MCF 10A (cell line): ENCODE data around the gene STMN3. TPM values are rescaled to one million over a fixed set of nuclear protein-coding genes. Genes with fewer than 3 reads are reported as not detected.

ENCODE experiments used
- BruUV-seq: library from RNA; stranded (reverse); fragments of 400-500 nt; replicated peaks from 2 replicates; lab custom pipeline; 2021; lab: Mats Ljungman, UMichigan
- CTCF ChIA-PET: fragments of 300-600 bp; sonication (Branson Sonifier 250); formaldehyde crosslinking; extraction: SDS; loops from one replicate; lab custom pipeline; 2021; ENCODE audit warnings: antibody characterized with exemption, inconsistent platforms; lab: Yijun Ruan, JAX
- POLR2A ChIA-PET: fragments of 300-600, 350-650 bp; sonication (Branson Sonifier 250); formaldehyde crosslinking; extraction: SDS; loops from one replicate; lab custom pipeline; 2020; ENCODE audit warnings: antibody characterized with exemption, inconsistent platforms; lab: Yijun Ruan, JAX
- DNase-seq: peaks from one replicate; pipeline ENCODE4 v3.0.0-alpha.2; 2018; ENCODE audit not compliant: unreplicated experiment
- H3K27ac Mint-ChIP-seq: one replicate; pipeline ENCODE4 v1.8.0; 2022; ENCODE audit warnings: mild to moderate bottlenecking, low read depth, mixed read lengths; ENCODE audit not compliant: unreplicated experiment
- H3K27me3 Mint-ChIP-seq: one replicate; pipeline ENCODE4 v1.8.0; 2022; ENCODE audit warnings: mixed read lengths; ENCODE audit not compliant: insufficient read depth, unreplicated experiment
- H3K36me3 Mint-ChIP-seq: one replicate; pipeline ENCODE4 v1.8.0; 2022; ENCODE audit warnings: mild to moderate bottlenecking, moderate library complexity, mixed read lengths; ENCODE audit not compliant: insufficient read depth, unreplicated experiment
- H3K4me1 Mint-ChIP-seq: one replicate; pipeline ENCODE4 v1.8.0; 2022; ENCODE audit warnings: mixed read lengths; ENCODE audit not compliant: insufficient read depth, unreplicated experiment
- H3K4me3 Mint-ChIP-seq: one replicate; pipeline ENCODE4 v1.8.0; 2022; ENCODE audit warnings: mild to moderate bottlenecking, moderate library complexity, mixed read lengths; ENCODE audit not compliant: unreplicated experiment
- H3K9me3 Mint-ChIP-seq: one replicate; pipeline ENCODE4 v1.8.0; 2022; ENCODE audit warnings: mixed read lengths; ENCODE audit not compliant: unreplicated experiment
- intact Hi-C: fragments of 100-400 bp; cut with micrococcal nuclease; formaldehyde crosslinking; loops from 2 replicates; pipeline ENCODE4 v1.14.1; 2022
- total RNA-seq: library from RNA; stranded (reverse); gene quantifications from 2 replicates; pipeline ENCODE4 v1.2.3, GENCODE V29; 2022
- TF ChIP-seq, protein P1 (sequence below): fragments of 200-600 bp; IDR thresholded peaks from one replicate; pipeline ENCODE4 v1.8.0; 2022; ENCODE audit warnings: antibody characterized with exemption, mild to moderate bottlenecking; ENCODE audit not compliant: unreplicated experiment

Gene STMN3
- total RNA-seq, 1 experiment from 2014 or later = 5.3 TPM

DNA sequence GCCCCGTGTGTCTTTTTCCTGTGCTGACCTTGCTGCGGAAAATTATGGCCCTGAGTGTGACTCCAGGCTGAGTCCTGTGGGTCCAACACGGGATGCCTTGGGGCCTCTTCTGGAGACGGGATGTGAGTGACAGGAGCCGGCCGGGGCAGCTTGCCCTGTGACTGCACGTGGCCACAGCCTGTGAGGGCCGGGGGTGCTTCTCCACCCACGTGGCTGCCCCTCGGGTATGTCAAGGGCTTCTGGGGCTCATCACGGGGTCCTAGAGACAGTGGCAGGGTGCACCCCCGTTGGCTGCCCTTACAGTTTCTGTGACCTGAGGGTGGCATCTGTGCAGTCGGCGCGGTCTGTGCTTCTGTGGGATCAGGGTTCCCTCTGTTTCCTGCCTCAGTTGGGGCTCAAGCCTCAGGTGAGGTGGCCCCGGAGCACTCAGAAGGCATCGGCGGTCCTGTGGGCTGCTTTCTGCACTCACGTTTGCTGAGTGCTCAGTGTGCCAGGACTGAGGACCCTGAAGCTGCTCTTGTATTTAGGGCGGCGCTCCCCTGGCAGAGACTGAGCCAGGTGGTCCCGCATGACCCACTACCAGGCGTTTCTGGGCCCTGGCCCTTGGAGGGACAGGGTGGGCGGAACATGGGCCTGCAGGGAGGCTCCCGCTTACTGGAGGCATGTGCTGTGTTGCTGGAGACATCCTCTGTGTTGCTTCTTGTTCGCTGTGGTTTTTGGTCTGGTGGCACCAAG, 10.3 kb upstream of the STMN3 start:
- Mint-ChIP-seq H3K36me3 (peaks cover 23% of the 10 kb centered on the region), H3K9me3 (no peaks in the 10 kb centered on the region), H3K27me3 (no peaks in the 10 kb centered on the region), H3K4me1 (peaks cover 9% of the 10 kb centered on the region), H3K4me3 (no peak overlapping the region), H3K27ac (no peak overlapping the region)
- no peak for DNase-seq
- intact Hi-C loops = no loop called here
- CTCF ChIA-PET = interaction anchor here (0.7 to 0.8 kb wide), 2 partner anchors 80 to 218 kb away, joined by 3 to 4 read pairs; no protein-coding TSS in a partner anchor
- TF ChIP-seq, protein P1, sequence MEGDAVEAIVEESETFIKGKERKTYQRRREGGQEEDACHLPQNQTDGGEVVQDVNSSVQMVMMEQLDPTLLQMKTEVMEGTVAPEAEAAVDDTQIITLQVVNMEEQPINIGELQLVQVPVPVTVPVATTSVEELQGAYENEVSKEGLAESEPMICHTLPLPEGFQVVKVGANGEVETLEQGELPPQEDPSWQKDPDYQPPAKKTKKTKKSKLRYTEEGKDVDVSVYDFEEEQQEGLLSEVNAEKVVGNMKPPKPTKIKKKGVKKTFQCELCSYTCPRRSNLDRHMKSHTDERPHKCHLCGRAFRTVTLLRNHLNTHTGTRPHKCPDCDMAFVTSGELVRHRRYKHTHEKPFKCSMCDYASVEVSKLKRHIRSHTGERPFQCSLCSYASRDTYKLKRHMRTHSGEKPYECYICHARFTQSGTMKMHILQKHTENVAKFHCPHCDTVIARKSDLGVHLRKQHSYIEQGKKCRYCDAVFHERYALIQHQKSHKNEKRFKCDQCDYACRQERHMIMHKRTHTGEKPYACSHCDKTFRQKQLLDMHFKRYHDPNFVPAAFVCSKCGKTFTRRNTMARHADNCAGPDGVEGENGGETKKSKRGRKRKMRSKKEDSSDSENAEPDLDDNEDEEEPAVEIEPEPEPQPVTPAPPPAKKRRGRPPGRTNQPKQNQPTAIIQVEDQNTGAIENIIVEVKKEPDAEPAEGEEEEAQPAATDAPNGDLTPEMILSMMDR = no peak
- POLR2A ChIA-PET = interaction anchor here (1.0 kb wide), 1 partner anchor 19 kb away, joined by 3 read pairs; no protein-coding TSS in a partner anchor
- no TSS peak for BruUV-seq

DNA sequence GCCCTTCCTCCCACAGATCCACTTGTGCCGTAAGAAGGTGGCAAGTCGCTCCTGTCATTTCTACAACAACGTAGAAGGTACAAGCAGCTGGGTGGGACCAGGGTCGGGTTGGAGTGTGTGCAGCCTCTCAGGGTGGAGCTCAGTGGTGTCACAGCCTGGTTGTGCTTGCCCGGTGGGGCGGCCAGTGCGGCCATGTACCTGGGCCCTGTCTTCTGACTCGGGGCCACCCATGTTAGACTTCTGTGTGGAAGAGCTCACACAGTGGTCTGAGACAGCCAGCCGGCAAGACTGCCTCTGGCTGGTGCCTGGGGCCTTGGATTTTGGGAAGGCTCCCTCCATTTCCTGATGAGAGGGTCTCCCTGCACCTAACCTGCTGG, 9.6 kb upstream of the STMN3 start:
- Mint-ChIP-seq H3K27me3 (no peaks in the 10 kb centered on the region), H3K9me3 (no peaks in the 10 kb centered on the region), H3K4me3 (no peak overlapping the region), H3K36me3 (peaks cover 22% of the 10 kb centered on the region), H3K27ac (no peak overlapping the region), H3K4me1 (peaks cover 9% of the 10 kb centered on the region)
- intact Hi-C loops = no loop called here
- no TSS peak for BruUV-seq
- no peak for DNase-seq
- TF ChIP-seq, protein P1 = no peak
- POLR2A ChIA-PET = interaction anchor here (0.7 to 1.0 kb wide), 3 partner anchors 20 to 295 kb away, joined by 3 to 5 read pairs (median 3); no protein-coding TSS in a partner anchor
- CTCF ChIA-PET = no interaction called here

DNA sequence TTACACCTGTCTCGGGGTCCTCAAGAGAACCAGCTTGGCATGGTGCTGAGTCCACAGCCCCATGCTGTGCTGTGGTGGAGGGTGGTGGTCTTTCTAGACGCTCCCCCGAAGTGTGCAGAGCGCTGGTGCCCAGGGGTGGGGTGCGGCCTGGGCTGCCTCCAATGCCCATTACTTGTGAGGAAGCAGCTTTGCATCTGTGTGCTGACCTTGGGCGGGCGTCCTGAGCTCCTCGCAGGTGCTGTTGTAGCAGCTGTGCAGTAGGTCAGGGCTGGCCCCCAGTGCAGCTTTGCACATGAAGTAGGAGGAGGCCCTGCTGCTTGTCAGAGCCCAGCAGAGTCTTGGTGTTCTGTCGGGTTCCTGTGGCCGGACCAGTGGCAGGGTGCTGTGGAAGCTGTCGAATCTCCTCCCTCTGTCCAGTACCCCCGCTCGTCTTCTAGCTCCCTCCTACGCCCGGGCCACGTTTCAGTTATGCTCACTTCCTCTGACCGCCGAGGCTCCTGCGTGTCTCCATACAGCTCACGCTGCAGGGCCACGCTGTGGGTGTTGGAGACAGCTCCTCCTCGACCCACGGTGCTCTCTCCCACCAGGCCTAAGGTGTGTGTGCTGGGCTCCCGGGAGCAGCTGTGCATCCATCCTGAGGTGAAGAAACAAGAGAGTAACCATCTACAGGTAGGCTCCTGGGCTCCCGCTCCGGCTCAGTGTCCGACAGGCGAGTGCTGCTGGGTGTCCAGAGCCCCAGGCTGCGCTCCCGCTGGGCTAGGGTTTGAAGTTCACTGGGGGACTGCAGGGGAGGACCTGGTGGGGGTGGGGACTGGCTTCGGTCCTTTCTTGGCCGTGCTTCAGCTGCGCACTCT, 9.0 kb upstream of the STMN3 start:
- DNase-seq = no peak
- ChIA-PET POLR2A (interaction anchor here (0.7 to 1.0 kb wide), 3 partner anchors 20 to 295 kb away, joined by 3 to 5 read pairs (median 3); no protein-coding TSS in a partner anchor), CTCF (interaction anchor here (0.6 to 1.2 kb wide), 3 partner anchors 81 to 210 kb away, joined by 3 to 5 read pairs (median 4); no protein-coding TSS in a partner anchor)
- peaks cover 20% of the 10 kb centered on the region for H3K36me3 Mint-ChIP-seq
- H3K27me3 Mint-ChIP-seq = no peaks in the 10 kb centered on the region
- intact Hi-C loops = no loop called here
- peaks cover 9% of the 10 kb centered on the region for H3K4me1 Mint-ChIP-seq
- H3K27ac Mint-ChIP-seq = no peak overlapping the region
- H3K9me3 Mint-ChIP-seq = no peaks in the 10 kb centered on the region
- TF ChIP-seq, protein P1 = no peak
- no TSS peak for BruUV-seq
- H3K4me3 Mint-ChIP-seq = no peak overlapping the region

DNA sequence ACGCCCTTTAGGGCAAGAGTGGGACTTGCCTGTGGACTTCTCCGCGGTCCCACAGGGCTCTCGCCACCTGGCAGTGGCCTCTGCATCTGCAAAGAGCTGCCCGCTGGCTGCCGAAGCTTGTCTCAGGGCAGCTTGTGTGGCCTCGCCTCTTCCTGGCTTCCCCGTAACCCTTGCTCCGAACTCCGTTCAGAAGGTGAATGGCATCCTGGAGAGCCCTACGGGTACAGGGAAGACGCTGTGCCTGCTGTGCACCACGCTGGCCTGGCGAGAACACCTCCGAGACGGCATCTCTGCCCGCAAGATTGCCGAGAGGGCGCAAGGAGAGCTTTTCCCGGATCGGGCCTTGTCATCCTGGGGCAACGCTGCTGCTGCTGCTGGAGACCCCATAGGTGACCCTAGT, 7.9 kb upstream of the STMN3 start:
- BruUV-seq = no TSS peak
- H3K36me3 Mint-ChIP-seq = peaks cover 11% of the 10 kb centered on the region
- H3K27ac Mint-ChIP-seq = no peak overlapping the region
- ChIA-PET POLR2A (interaction anchor here (0.7 kb wide), 1 partner anchor 29 kb away, joined by 3 read pairs; no protein-coding TSS in a partner anchor), CTCF (interaction anchor here (0.7 kb wide), 1 partner anchor 209 kb away, joined by 3 read pairs; no protein-coding TSS in a partner anchor)
- peaks cover 9% of the 10 kb centered on the region for H3K4me1 Mint-ChIP-seq
- no peak overlapping the region for H3K4me3 Mint-ChIP-seq
- H3K9me3 Mint-ChIP-seq = no peaks in the 10 kb centered on the region
- TF ChIP-seq, protein P1 = no peak
- H3K27me3 Mint-ChIP-seq = no peaks in the 10 kb centered on the region
- DNase-seq = no peak
- intact Hi-C loops = no loop called here
